ENCODE measurements around the gene ARHGAP27.

ARHGAP27 gene

GRCh38 chr17:45410144-45411091, 22.3 kb downstream of the ARHGAP27 start:
- DNase-seq: peak in 11 of 56 donors; percentile 7 to 47 (median 22)

GRCh38 chr17:45409659-45410076, 23.0 kb downstream of the ARHGAP27 start:
- no peak for DNase-seq

DNA sequence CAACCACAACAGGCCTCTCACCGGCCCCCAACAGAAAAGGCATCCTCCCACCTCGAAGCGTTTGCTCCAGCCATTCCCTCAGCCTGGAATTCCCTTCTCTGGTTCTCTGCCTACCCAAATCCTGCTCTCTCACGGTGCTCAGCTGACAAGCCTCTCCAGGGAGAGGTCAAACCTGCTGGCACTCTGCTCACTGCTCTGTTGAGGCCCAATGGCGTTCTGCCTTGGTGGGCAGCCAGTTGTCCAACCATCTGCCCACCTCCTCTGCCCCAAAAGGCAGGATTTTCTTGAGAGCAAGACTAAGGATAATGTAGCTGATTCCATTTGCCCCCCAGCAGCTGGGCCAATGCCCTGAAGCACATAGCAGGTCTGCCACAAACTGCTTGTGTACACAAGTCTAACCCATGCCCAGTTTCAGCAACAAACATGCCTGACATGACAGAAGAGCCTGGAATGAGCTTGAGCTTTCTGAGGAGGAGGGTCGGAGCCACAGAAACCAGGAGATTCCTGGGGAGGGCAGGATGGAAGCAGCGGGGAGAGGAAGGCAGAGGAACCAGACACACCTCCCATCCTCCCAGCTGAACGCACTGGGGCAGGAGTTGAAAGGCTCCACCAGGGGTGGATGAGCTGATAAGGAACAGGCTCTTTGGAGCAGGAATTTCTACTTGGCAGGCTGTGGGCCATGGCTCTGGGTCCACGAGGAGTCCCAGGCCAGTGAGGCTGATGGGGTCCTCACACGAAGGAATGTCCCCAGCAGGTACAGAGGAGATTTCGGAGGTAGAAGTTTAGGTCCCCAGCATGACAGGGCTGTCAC, 23.9 kb downstream of the ARHGAP27 start:
- DNase-seq: no peak

- no peak for DNase-seq
Measured at GRCh38 chr17:45406107-45406506, 26.6 kb downstream of the ARHGAP27 start.

DNA sequence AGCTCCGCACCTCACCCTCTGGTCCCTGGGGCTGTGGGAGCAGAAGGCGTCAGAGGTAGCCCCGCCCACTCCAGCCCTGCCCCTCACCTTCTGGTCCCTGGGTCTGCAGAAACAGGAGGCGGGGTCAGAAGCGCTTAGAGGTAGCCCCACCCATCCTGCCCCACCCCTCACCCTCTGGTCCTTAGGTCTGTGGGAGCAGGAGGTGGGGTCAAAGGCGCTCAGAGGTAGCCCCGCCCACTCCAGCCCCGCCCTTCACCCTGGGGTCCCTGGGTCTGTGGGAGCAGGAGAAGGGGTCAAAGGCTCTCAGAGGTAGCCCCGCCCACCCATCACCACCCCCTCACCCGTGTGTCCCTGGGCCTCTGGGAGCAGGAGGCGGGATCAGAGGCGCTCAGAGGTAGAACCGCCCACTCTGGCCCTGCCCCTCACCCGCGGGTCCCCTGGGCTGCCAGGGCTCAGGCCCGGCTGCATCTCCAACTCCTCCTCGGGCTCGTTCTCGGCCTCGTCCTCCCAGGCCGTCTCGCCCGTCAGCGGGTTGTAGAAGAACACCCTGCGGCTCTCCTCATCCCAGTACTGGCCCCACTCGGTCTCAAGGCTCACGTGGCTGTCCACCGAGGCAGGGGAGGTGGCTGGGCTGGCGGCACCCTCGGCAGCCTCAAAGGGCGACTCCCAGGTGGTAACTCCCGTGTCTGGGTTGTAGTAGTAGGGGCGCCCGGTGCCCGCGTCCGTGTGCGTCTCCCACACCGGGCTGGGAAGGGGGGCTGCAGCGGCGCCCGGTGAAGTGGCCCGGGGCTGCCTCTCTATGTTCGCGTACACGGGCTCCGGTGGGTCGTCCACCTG, 27.2 kb downstream of the ARHGAP27 start:
- peak in 1 of 56 donors; percentile 4 for DNase-seq

DNA sequence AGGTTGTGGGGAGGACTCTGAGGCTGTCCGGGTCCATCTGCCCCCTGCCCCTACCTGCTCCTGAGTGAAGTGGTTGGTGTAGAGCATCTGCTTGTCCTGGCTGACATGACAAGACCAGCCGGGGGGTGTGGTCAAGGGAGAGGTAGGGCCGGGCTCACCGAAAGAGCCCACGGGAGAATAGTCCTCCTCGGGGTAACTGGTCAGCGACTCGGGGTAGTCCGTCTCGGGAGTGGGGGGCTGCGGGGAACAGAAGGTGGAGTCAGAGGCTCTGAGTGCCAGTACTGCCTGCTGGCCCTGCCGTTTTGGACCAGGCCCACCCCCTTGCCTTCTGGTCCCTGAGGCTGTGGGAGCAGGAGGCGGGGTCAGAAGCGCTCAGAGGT, 27.8 kb downstream of the ARHGAP27 start:
- DNase-seq: no peak

DNA sequence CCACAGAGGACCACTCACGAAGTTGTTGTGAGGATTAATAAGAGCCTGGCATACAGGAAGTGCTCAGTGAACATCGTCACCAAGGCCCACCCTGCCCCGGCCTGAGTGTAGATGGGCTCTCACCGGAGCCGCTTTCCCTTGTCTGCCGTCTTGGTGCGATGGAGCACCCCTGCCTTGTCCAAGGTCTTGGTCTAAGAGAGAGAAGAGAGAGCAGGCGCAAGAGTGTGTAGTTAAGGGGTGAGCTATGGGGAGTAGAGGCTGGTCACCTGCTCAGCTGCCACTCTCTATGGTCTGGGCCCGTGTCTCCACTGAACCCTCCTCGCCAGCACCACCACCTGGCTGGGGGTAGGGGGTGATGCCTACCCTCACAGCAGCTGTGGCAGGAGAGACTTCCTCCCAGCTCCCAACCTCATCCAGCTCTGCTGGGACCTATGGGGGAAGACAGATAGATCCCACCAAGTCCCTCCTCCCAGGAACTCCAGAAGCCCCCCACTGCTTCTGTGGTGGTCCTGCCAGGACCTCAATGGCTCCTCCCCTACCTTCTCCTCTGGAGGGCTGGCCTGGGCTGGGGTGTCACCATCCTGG, 28.7 kb downstream of the ARHGAP27 start:
- DNase-seq: no peak

DNA sequence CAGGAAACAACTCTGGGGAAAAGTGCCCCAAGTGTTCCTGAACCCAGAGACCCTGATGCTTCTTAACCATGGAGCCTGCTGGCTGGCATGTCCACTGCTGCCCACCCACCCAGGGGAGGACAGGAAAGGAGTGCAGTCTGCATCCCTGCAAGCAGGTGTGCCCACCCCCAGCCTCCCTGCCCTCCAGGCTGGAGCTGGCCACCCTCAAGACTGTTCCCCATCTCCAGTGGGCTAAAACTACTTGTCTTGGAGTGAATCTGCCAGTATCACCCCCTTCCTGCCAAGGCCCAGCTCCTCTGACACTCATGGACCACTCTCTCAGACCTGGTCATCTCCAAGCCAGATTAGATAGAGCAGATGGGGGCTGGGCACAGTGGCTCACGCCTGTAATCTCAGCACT, 29.8 kb downstream of the ARHGAP27 start:
- no peak for DNase-seq

DNA sequence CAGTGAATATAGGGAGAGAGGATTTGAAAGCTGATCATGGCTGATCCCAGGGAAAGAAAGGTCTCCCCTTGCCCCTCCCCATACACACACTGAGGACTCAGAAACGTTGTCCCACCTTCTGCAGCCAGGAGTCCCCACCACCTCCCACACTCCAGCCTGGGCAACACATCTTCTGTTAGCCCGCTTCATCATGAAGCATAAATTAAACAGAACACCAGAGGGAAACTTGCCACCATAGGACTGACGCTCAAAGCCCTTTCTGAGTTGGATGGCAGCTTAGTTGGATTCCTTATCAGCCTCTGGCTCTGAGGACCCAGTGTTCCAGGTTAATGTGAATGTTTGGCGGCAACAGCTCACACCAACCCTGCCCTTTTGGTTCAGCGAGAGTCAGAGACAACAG, 33.9 kb downstream of the ARHGAP27 start:
- no peak for DNase-seq

GRCh38 chr17:45397796-45398195, 34.9 kb downstream of the ARHGAP27 start:
- no peak for DNase-seq

DNA sequence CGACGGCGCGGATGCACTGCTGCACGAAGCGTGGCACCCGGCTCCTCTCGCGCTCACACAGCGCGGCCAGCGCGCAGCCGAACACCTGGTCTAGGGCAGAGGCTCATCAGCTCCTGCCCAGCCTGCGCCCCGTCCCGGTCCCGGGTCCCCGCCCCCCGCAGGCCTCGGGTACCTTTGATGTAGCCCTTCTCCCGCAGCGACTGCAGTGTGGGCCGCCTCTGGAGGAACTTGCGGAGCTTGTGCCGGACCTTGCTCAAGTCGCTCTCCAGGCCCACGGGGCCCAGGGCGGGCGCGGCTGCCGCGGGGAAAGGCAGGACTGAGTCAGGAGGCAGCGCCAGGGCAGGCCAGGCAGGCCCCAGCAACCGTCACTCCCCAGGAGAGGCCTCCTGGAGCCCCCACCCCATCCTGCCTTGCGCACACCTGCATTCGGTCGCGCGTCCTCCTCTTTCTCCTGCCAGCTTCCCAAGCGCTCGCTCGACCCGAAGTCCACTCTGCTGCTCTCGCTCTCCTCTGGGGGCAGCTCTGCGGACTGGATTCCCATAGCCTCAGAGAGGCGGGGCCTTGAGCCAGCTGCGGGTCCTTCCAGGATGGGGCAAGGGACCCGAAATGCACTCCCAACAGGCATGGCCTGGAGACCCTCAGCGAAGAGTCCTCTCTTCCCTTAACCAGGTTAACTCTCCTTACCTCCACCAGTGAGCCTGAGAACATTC, 36.0 kb downstream of the ARHGAP27 start:
- DNase-seq: no peak

DNA sequence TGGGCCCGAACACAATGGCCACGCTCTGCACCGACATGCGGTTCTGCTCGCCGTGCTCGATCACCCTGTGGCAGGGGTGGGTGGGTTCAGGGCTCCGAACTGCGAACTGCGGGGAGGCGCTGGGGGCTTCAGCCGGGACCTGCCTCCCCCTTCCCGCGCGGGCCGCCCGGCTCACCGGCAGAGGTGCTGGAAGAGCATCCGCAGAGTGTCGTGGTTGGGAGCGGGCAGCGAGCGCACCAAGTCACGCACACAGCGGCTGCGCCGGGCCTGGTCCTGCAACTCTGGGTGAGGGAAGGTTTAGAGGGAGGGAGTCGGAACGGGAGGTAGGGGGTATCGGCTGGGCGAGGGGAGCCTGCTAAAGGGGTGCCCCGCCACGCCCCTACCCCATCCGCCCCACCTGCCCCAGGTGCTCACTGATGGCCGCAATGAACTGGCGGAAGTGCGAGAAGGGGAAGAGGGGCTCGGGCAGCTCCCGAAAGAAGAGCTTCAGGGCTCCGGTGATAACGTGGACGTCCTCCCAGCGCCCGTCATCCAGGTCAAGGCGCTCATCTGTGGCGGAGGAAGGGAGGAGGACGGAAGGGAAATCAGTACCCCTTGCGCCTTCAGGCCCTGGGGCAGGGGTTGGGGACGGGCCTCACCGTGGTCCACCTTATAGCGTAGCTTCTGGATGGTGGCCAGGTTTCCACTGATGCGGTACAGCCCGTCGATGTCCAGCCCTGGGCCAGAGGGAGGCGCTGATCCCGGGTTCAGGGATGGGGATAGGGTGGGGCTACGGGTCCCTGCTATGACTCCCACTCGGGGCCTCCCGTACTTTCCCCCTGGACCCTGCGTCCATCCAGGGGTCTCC, 36.9 kb downstream of the ARHGAP27 start:
- DNase-seq: no peak

GRCh38 chr17:45394913-45395568, 37.6 kb downstream of the ARHGAP27 start:
- DNase-seq: peak in 37 of 56 donors; percentile 9 to 61 (median 22)

DNA sequence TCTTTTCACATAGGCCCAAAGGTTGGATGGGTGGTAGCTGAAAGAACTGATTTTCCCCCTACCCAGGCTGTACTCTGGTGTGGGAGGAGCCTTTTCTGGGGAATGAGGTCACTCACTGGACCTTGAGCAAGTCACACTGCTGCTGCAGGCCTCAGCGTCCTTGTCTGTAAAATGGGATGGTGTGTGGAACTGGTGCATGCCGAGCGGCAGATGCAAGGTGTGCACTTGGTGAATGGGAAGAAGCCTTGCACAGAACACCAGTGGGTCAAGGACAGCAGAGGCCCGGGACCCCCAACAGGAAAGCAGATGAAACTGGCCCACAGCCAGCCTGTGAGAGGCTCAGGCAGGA, 38.1 kb downstream of the ARHGAP27 start:
- no peak for DNase-seq

GRCh38 chr17:45394091-45394490, 38.6 kb downstream of the ARHGAP27 start:
- no peak for DNase-seq

DNA sequence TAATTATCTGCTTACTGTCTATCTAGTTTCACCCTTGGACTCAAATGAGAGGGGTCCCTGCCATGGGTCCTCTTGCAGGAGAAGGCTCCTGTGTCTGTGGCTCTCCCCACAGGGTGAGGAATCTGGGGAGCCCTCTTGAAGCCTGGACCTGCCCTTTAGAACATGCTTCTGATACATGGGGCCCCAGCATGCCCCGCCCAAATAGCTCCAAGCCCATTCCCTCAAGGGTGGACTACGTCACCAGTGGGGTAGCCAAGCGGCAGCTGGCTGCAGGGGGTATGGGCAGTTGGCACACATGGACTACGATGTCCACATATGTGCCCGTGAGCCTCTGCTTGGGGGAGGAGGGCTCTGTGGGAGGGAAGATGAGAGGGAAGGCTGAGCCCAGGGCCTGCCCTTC, 39.3 kb downstream of the ARHGAP27 start:
- no peak for DNase-seq

GRCh38 chr17:45391918-45392317, 40.8 kb downstream of the ARHGAP27 start:
- DNase-seq: no peak

DNA sequence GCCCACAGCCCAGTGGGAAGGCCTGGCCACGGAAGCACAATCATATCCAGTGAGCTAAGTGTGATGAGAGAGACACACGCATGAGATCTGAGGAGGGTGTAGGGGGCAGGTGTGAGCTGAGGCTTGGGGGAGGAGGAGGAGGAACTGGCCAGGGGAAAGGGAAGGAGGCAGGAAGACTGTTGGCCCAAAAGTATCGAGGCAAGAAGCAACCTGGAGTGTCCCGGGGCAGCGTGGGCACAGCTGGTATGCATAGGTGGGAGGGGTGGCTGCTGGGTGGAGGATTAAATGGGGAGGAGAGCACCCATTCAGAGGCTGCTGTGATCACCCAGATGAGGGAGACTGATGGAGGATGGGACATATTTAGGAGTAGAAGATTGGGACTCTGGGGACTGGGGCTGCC, 41.4 kb downstream of the ARHGAP27 start:
- no peak for DNase-seq

DNA sequence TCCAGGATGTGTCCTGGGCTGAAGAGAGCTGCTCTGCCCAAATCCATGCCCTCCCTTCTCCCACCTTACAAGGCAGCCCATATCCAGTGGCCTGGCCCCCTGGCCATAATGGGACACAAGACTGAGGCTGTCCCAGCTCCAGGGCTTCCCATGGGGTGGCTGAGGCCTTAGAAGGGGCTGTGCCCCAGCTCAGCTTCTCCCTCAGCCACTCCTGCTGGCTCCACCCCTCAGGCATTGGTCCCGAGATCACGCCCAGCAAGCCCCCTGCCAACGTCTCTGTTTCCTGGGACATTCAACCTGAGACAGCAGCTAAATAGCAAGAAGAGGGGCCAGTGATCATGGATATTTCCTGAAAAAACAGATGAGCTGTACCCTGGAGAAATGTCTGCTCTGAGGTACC, 43.3 kb downstream of the ARHGAP27 start:
- DNase-seq: no peak
